HEK293 (cell line): ENCODE measurements around the gene DACT1.

Experiments
- CTCF ChIA-PET: fragments of 350-600 bp; formaldehyde crosslinking; extraction: SDS; loops from one replicate; lab custom pipeline; 2021; ENCODE audit warnings: antibody characterized with exemption; lab: Yijun Ruan, JAX
- POLR2A ChIA-PET: fragments of 300-600 bp; formaldehyde crosslinking; extraction: SDS; loops from one replicate; lab custom pipeline; 2020; ENCODE audit warnings: antibody characterized with exemption, inconsistent platforms; lab: Yijun Ruan, JAX
- H3K27ac ChIP-seq: fragments of 200-500 bp; sonication (Bioruptor generic); 2 replicates; pipeline ENCODE4 v1.5.1; 2014; ENCODE audit warnings: low read depth, low read length, control low read depth, inconsistent platforms; ENCODE audit errors: extremely low read depth
- H3K36me3 ChIP-seq, 2 experiments: fragments of 200-500 bp in 1 of 2; sonication (Bioruptor generic) in 1 of 2; 1 replicate in 1 of 2; 2 replicates in 1 of 2; pipeline ENCODE4 v1.5.1; 2014 to 2017; ENCODE audit warnings: inconsistent platforms in 2 of 2, low read length in 2 of 2; ENCODE audit not compliant: control insufficient read depth in 2 of 2, insufficient read depth in 1 of 2
- H3K4me1 ChIP-seq: fragments of 200-500 bp; sonication (Bioruptor generic); 2 replicates; pipeline ENCODE4 v1.5.1; 2014; ENCODE audit warnings: mild to moderate bottlenecking, low read length, inconsistent platforms; ENCODE audit not compliant: control insufficient read depth, insufficient read depth
- H3K4me3 ChIP-seq: 2 replicates; pipeline ENCODE4 v1.5.1; 2011; ENCODE audit warnings: low read depth, mild to moderate bottlenecking, control low read depth, low read length, moderate library complexity
- H3K9me3 ChIP-seq: fragments of 200-500 bp; sonication (Bioruptor generic); 2 replicates; pipeline ENCODE4 v1.5.1; 2014; ENCODE audit warnings: low read depth, low read length, inconsistent platforms; ENCODE audit not compliant: control insufficient read depth, insufficient read depth
- AEBP2 ChIP-seq: fragments of 450-650 bp; formaldehyde crosslinking; IDR thresholded peaks from 2 replicates; pipeline ENCODE4 v1.5.1; 2016; ENCODE audit warnings: missing biosample characterization, missing genetic modification characterization, borderline replicate concordance
- KLF8 ChIP-seq: fragments of 450-650 bp; formaldehyde crosslinking; IDR thresholded peaks from 2 replicates; pipeline ENCODE4 v1.5.1; 2016; ENCODE audit warnings: missing biosample characterization, missing genetic modification characterization
- PRDM10 ChIP-seq: fragments of 450-650 bp; formaldehyde crosslinking; IDR thresholded peaks from 2 replicates; pipeline ENCODE4 v1.5.1; 2016; ENCODE audit warnings: missing biosample characterization, missing genetic modification characterization
- TRIM28 ChIP-seq: IDR thresholded peaks from 2 replicates; pipeline ENCODE4 v1.6.1; 2011; ENCODE audit warnings: low read length, control low read depth, borderline replicate concordance
- ZBTB10 ChIP-seq: fragments of 450-650 bp; formaldehyde crosslinking; IDR thresholded peaks from 2 replicates; pipeline ENCODE4 v1.5.1; 2016; ENCODE audit warnings: missing biosample characterization, missing genetic modification characterization
- ZBTB21 ChIP-seq: fragments of 450-650 bp; formaldehyde crosslinking; IDR thresholded peaks from 2 replicates; pipeline ENCODE4 v1.5.1; 2017; ENCODE audit warnings: missing biosample characterization, missing genetic modification characterization
- ZBTB26 ChIP-seq: fragments of 450-650 bp; formaldehyde crosslinking; optimal IDR thresholded peaks from 2 replicates; pipeline ENCODE3; 2016; ENCODE audit warnings: missing biosample characterization, mild to moderate bottlenecking, missing genetic modification characterization
- ZBTB44 ChIP-seq: fragments of 450-650 bp; IDR thresholded peaks from 2 replicates; pipeline ENCODE4 v1.5.1; 2018; ENCODE audit warnings: missing biosample characterization, mild to moderate bottlenecking, missing genetic modification characterization
- ZFHX2 ChIP-seq: fragments of 450-650 bp; formaldehyde crosslinking; conservative IDR thresholded peaks from 2 replicates; pipeline ENCODE4 v1.5.1; 2016; ENCODE audit warnings: missing biosample characterization, missing genetic modification characterization
- ZFP41 ChIP-seq: fragments of 450-650 bp; formaldehyde crosslinking; IDR thresholded peaks from 2 replicates; pipeline ENCODE4 v1.5.1; 2016; ENCODE audit warnings: missing biosample characterization, missing genetic modification characterization, borderline replicate concordance
- ZNF26 ChIP-seq: fragments of 450-650 bp; formaldehyde crosslinking; IDR thresholded peaks from 2 replicates; pipeline ENCODE4 v1.5.1; 2016; ENCODE audit warnings: missing biosample characterization, missing genetic modification characterization
- ZNF341 ChIP-seq: fragments of 450-650 bp; formaldehyde crosslinking; IDR thresholded peaks from 2 replicates; pipeline ENCODE4; 2016; ENCODE audit warnings: low read depth, missing biosample characterization, missing genetic modification characterization
- ZNF394 ChIP-seq: fragments of 450-650 bp; formaldehyde crosslinking; IDR thresholded peaks from 2 replicates; pipeline ENCODE4 v1.5.1; 2016; ENCODE audit warnings: missing biosample characterization, missing genetic modification characterization, mild to moderate bottlenecking, moderate library complexity, borderline replicate concordance
- ZNF610 ChIP-seq: fragments of 450-650 bp; formaldehyde crosslinking; IDR thresholded peaks from 2 replicates; pipeline ENCODE4 v1.5.1; 2016; ENCODE audit warnings: missing biosample characterization, missing genetic modification characterization, borderline replicate concordance
- ZSCAN30 ChIP-seq: fragments of 450-650 bp; IDR thresholded peaks from 2 replicates; pipeline ENCODE4 v1.5.1; 2018; ENCODE audit warnings: missing biosample characterization, mild to moderate bottlenecking, missing genetic modification characterization, moderate library complexity

The DACT1 gene

GRCh38 chr14:58598028-58598803, 39.5 kb upstream of the DACT1 start:
- no peak for TF ChIP-seq ZBTB44 (tag by site-specific recombination)
- TF ChIP-seq, all 188 proteins: peak for 0
- H3K9me3 ChIP-seq = no peaks in the 10 kb centered on the region
- H3K27ac ChIP-seq = no peak overlapping the region
- ChIA-PET CTCF (interaction anchor here (0.5 to 1.0 kb wide), 3 partner anchors 63 to 914 kb away, joined by 3 read pairs; no protein-coding TSS in a partner anchor), POLR2A (no interaction called here)
- no peak overlapping the region for H3K4me3 ChIP-seq
- no peaks in the 10 kb centered on the region for H3K36me3 ChIP-seq
- no peaks in the 10 kb centered on the region for H3K4me1 ChIP-seq

GRCh38 chr14:58598804-58599525, 38.8 kb upstream of the DACT1 start:
- Histone ChIP-seq H3K4me3 (no peak overlapping the region), H3K36me3 (no peaks in the 10 kb centered on the region), H3K27ac (no peak overlapping the region), H3K9me3 (no peaks in the 10 kb centered on the region), H3K4me1 (no peaks in the 10 kb centered on the region)
- ChIA-PET POLR2A (no interaction called here), CTCF (interaction anchor here (0.5 to 1.0 kb wide), 4 partner anchors 11 to 913 kb away, joined by 3 read pairs; no protein-coding TSS in a partner anchor)
- TF ChIP-seq ZSCAN30 (tag by site-specific recombination) = no peak
- TF ChIP-seq AEBP2 (tag by site-specific recombination) = no peak
- TF ChIP-seq PRDM10 (tag by site-specific recombination) = no peak
- no peak for TF ChIP-seq ZBTB21 (tag by site-specific recombination)
- TF ChIP-seq ZBTB10 = no peak
- no peak for TF ChIP-seq ZFP41
- TF ChIP-seq ZNF610 (tag by site-specific recombination) = no peak

- H3K4me3 ChIP-seq = no peak overlapping the region
- ChIA-PET POLR2A (no interaction called here), CTCF (interaction anchor here (0.7 kb wide), 1 partner anchor 10 kb away, joined by 3 read pairs; no protein-coding TSS in a partner anchor)
- no peak overlapping the region for H3K27ac ChIP-seq
- no peaks in the 10 kb centered on the region for H3K9me3 ChIP-seq
- H3K4me1 ChIP-seq = no peaks in the 10 kb centered on the region
- no peaks in the 10 kb centered on the region for H3K36me3 ChIP-seq
- TF ChIP-seq ZFHX2 (tag by site-specific recombination) = no peak
- no peak for TF ChIP-seq ZBTB26
- TF ChIP-seq KLF8 (tag by site-specific recombination) = no peak
- no peak for TF ChIP-seq ZNF341 (tag by site-specific recombination)
- TF ChIP-seq TRIM28 = no peak
- TF ChIP-seq ZNF394 (tag by site-specific recombination) = no peak
- no peak for TF ChIP-seq ZNF26 (tag by site-specific recombination)
Measured at GRCh38 chr14:58599707-58600106, 38.1 kb upstream of the DACT1 start.
